Measurements from ENCODE around the gene KRTAP4-3. TPM values are rescaled to one million over a fixed set of nuclear protein-coding genes. Genes with fewer than 3 reads are reported as not detected.

KRTAP4-3 gene
- total and polyA plus RNA-seq, 9 donors = not detected

DNA sequence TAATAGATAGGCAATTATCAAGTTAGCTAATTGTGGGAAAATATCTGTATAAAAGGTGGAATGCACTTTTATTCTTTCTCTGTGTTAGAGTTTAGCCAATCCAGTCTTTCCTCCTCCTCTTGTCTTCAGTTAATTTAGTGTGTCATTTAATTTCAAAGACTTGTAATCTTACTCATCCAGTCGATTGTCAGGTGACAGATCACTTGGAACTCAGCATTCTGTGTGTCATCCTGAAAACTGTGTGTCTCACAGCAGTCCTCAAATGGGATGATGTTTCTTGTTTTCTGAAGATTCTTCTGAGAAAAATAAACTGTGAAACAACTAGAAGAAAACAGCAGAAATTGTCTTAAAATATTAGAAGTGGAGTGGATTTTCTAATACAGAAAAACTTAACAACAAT is 17.0 kb upstream of the KRTAP4-3 start:
- WGBS, 3 donors = 64 to 67% (median 67%) methylated on average over 1 of the region's 1 CpG
- Histone ChIP-seq H3K9me3 (no peaks in the 10 kb centered on the region), H3K4me1 (ENCODE audit: insufficient read depth) (no peaks in the 10 kb centered on the region), H3K27ac (no peak overlapping the region), H3K27me3 (no peaks in the 10 kb centered on the region), H3K36me3 (no peaks in the 10 kb centered on the region), H3K4me3 (no peak overlapping the region)
- DNase-seq = no peak
- intact Hi-C loops (cut with DNase I) = no loop called here
- TF ChIP-seq, protein P1, sequence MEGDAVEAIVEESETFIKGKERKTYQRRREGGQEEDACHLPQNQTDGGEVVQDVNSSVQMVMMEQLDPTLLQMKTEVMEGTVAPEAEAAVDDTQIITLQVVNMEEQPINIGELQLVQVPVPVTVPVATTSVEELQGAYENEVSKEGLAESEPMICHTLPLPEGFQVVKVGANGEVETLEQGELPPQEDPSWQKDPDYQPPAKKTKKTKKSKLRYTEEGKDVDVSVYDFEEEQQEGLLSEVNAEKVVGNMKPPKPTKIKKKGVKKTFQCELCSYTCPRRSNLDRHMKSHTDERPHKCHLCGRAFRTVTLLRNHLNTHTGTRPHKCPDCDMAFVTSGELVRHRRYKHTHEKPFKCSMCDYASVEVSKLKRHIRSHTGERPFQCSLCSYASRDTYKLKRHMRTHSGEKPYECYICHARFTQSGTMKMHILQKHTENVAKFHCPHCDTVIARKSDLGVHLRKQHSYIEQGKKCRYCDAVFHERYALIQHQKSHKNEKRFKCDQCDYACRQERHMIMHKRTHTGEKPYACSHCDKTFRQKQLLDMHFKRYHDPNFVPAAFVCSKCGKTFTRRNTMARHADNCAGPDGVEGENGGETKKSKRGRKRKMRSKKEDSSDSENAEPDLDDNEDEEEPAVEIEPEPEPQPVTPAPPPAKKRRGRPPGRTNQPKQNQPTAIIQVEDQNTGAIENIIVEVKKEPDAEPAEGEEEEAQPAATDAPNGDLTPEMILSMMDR (IDR thresholded peaks at IDR 0.05) = no peak
- no peak for TF ChIP-seq POLR2A (IDR thresholded peaks at IDR 0.05)
- TF ChIP-seq EP300 (IDR thresholded peaks at IDR 0.05) = no peak

DNA sequence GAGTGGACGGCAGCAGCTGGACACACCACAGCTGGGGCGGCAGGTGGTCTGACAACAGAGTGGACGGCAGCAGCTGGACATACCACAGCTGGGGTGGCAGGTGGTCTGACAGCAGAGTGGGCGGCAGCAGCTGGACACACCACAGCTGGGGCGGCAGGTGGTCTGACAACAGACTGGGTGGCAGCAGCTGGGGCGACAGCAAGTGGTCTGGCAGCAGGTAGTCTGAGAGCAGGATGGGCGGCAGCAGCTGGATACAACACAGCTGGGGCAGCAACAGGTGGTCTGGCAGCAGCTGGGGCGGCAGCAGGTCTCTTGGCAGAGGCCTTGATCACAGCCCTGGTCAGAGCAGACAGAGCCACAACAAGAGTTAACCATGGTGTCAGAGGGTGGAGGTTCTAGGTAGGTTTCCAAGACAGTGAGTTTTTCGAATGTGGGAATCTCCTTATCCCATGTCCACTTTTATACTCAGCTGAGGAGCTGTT is 16.5 kb upstream of the KRTAP4-3 start, which contains the start of gene KRTAP4-1:
Gene KRTAP4-1 (minus strand): TSS at position 432 of the 482 bp plus-strand sequence. CDS start 57 bp downstream, at position 375.
- no peaks in the 10 kb centered on the region for H3K27me3 ChIP-seq
- no peaks in the 10 kb centered on the region for H3K36me3 ChIP-seq
- intact Hi-C loops (cut with DNase I) = no loop called here
- no peaks in the 10 kb centered on the region for H3K9me3 ChIP-seq
- no peak for DNase-seq
- no peaks in the 10 kb centered on the region for H3K4me1 ChIP-seq (ENCODE audit: insufficient read depth)
- H3K4me3 ChIP-seq = no peak within 1 kb of the TSS
- H3K27ac ChIP-seq = no peak within 1 kb of the TSS
- WGBS, 3 donors = 40 to 49% (median 47%) methylated on average over 9 of the region's 9 CpGs
- TF ChIP-seq POLR2A (IDR thresholded peaks at IDR 0.05) = no peak
- TF ChIP-seq EP300 (IDR thresholded peaks at IDR 0.05) = no peak
- TF ChIP-seq, protein P1 (IDR thresholded peaks at IDR 0.05) = no peak

DNA sequence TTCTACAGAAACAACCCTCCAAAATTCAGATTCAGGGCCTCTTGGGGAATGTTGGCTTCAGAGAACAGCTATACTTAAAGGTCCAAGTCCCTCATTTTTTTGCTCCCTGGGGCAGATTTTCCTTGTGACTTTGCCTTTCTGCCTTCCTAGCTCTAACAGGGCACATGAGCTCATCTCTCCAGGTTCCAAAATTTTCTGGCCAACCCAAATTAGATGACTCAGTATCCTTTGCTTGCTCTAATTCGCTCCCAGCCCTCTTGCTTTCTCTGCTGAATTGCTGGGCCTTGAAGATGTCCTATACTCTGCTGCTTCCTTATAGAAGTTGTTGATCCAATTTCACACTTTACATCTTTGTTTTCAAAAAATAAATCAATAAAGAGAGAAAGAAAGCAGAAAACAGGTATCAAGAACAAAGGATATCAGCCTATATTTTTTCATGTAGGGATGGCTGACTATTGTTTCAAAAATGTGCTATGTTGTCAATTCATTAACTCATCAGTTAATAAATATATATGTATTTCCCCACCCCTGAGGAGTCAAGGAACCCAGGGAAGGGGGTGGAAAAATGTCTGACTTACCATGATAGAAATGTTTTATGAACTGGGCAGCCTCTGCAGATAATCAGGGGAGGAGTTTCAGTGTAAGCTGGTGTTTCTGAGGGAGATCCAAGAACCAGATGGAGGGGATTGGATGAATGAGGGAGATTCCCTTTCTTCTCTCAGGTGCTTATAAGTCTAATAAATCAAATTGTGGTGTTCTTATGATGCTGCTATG is 11.0 kb upstream of the KRTAP4-3 start:
- no peak overlapping the region for H3K27ac ChIP-seq
- H3K9me3 ChIP-seq = no peaks in the 10 kb centered on the region
- TF ChIP-seq POLR2A (IDR thresholded peaks at IDR 0.05) = no peak
- TF ChIP-seq EP300 (IDR thresholded peaks at IDR 0.05) = no peak
- TF ChIP-seq, protein P1 (IDR thresholded peaks at IDR 0.05) = no peak
- no peak for DNase-seq
- H3K4me1 ChIP-seq (ENCODE audit: insufficient read depth) = no peaks in the 10 kb centered on the region
- 60 to 95% (median 89%) methylated on average over 1 of the region's 1 CpG for WGBS, 3 donors
- H3K4me3 ChIP-seq = no peak overlapping the region
- H3K27me3 ChIP-seq = no peaks in the 10 kb centered on the region
- intact Hi-C loops (cut with DNase I) = no loop called here
- no peaks in the 10 kb centered on the region for H3K36me3 ChIP-seq

DNA sequence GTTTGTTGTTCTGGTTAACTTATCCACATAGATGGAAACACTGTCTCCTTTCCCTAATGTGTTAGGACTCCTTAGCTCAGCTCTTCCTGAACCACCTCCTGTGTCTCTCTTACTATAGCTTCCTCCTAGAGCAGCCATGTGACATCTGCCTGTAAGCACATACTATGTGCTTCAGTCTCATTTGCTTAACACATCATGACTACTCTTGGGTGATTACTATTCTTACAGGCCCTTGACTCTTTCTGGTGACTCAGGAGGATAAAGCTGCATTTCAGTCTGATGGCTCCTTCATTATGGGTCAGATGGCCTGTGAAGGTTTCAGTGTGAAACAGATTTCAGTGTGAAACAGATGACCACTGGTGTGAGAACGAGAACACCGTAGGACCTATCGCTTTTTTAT is 10.3 kb upstream of the KRTAP4-3 start:
- Histone ChIP-seq H3K27me3 (no peaks in the 10 kb centered on the region), H3K9me3 (no peaks in the 10 kb centered on the region), H3K4me1 (ENCODE audit: insufficient read depth) (no peaks in the 10 kb centered on the region), H3K36me3 (no peaks in the 10 kb centered on the region), H3K4me3 (no peak overlapping the region), H3K27ac (no peak overlapping the region)
- WGBS, 3 donors = 95 to 97% (median 97%) methylated on average over 3 of the region's 3 CpGs
- intact Hi-C loops (cut with DNase I) = no loop called here
- no peak for DNase-seq
- TF ChIP-seq POLR2A (IDR thresholded peaks at IDR 0.05) (no peak), EP300 (IDR thresholded peaks at IDR 0.05) (no peak)
- TF ChIP-seq, protein P1 (IDR thresholded peaks at IDR 0.05) = no peak
